GM12878 (cell line): Measurements from ENCODE around the gene DLG1. TPM values are rescaled to one million over a fixed set of nuclear protein-coding genes. Genes with fewer than 3 reads are reported as not detected.

Experiments used
- ATF7 ChIP-seq: fragments of 450-650 bp; IDR thresholded peaks from 2 replicates; pipeline ENCODE4 v1.6.1; 2016; ENCODE audit warnings: low read depth, mild to moderate bottlenecking
- BACH1 ChIP-seq: fragments of 450-650 bp; IDR thresholded peaks from 2 replicates; pipeline ENCODE4 v1.6.1; 2017; ENCODE audit warnings: mild to moderate bottlenecking, borderline replicate concordance
- MEF2B ChIP-seq: fragments of 450-650 bp; IDR thresholded peaks from 2 replicates; pipeline ENCODE4 v1.6.1; 2018; ENCODE audit warnings: mild to moderate bottlenecking, moderate library complexity; ENCODE audit not compliant: partially characterized antibody, poor library complexity, severe bottlenecking
- POU2F2 ChIP-seq: IDR thresholded peaks from 3 replicates; pipeline ENCODE4 v1.6.1; 2011; ENCODE audit warnings: low read depth, mild to moderate bottlenecking, low read length, borderline replicate concordance
- SMAD5 ChIP-seq: IDR thresholded peaks from 2 replicates; pipeline ENCODE4 v1.6.1; 2016; ENCODE audit warnings: antibody characterized with exemption, low read depth
- TARDBP ChIP-seq: IDR thresholded peaks from 2 replicates; pipeline ENCODE4 v1.6.1; 2016; ENCODE audit warnings: borderline replicate concordance
- polyA plus RNA-seq, 11 experiments: library from polyadenylated mRNA; depleted of rRNA in 4 of 11; unstranded in 6 of 11; stranded (reverse) in 5 of 11; fragments of >200 nt; fragmentation: Nextera tagmentation in 4 of 11; fragmentation: Illumina TruSeq in 1 of 11; extraction: Ambion mirVana in 4 of 11; extraction: Trizol in 1 of 11; gene quantifications; 1 replicate in 1 of 11; 2 replicates in 10 of 11; pipeline versions ENCODE4 v1.2.1 to v1.2.3, GENCODE V29; 2011 to 2016; ENCODE audit warnings: inconsistent platforms in 2 of 11, missing spikeins in 2 of 11, low read depth in 1 of 11
- total RNA-seq, 4 experiments: library from RNA; depleted of rRNA in 3 of 4; stranded (reverse); fragments of >200 nt in 3 of 4; fragmentation: Illumina TruSeq in 1 of 4; extraction: Trizol in 1 of 4; gene quantifications; 2 replicates each; pipeline versions ENCODE4 v1.2.1 to v1.2.3, GENCODE V29; 2013 to 2021
- TF ChIP-seq, protein P1 (sequence below): fragments of 450-650 bp; IDR thresholded peaks from 2 replicates; pipeline ENCODE4 v1.6.1; 2017; ENCODE audit warnings: low read depth, mild to moderate bottlenecking, moderate library complexity
- TF ChIP-seq, protein P2 (sequence below): IDR thresholded peaks from 2 replicates; pipeline ENCODE4 v1.6.1; 2011; ENCODE audit warnings: low read depth, mild to moderate bottlenecking, low read length, moderate library complexity, borderline replicate concordance; ENCODE audit errors: extremely low read depth

Gene DLG1
- total and polyA plus RNA-seq, 10 of the 15 experiments (the other 5 are each of a cell fraction or from before 2014, with no cell fraction given) = 9.2 to 63.1 (median 40.1) TPM

DNA sequence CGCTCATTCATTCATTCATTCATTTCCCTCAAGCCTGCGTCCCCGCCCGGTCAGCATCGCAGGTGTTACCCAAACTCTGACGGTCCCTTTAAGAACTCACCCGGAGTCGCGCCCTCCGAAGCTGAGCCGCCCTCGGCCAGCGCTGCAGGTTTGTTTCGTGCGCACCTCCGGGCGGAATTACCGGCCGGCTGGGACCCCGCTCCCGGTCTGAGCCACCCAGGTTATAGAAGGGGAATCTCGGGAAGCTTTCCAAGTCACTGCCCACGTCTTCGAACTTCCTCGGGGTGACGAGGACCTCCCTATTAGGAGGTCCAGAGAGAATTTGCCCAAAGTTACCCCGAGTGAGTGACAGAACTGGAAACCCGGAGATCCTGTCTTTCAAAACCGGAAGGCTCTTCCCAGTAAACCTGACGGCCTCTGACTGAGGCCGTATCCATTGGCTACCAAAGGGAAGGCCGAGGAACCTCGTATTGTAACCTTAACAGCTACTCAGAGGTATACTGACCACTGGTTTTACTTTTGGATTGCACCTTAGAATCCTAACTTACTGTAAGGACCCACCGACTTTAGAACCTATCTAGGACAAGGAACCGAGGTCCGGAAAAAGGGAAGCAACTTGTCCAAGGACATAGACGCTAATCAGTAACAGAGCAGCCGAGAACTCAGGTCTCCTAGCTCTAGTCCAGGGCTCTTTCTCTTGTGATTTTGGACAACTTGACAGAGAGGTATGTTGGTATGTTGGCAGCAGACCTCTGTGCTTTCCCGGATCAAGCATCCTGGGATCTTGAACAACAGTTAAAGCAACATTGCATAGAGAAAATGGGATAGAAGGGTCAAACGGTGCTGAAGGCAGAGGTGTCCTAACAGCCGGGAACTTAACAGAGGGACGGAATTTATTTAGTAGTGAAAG is 788 bp upstream of the DLG1 start (continued):
- TF ChIP-seq, protein P1, sequence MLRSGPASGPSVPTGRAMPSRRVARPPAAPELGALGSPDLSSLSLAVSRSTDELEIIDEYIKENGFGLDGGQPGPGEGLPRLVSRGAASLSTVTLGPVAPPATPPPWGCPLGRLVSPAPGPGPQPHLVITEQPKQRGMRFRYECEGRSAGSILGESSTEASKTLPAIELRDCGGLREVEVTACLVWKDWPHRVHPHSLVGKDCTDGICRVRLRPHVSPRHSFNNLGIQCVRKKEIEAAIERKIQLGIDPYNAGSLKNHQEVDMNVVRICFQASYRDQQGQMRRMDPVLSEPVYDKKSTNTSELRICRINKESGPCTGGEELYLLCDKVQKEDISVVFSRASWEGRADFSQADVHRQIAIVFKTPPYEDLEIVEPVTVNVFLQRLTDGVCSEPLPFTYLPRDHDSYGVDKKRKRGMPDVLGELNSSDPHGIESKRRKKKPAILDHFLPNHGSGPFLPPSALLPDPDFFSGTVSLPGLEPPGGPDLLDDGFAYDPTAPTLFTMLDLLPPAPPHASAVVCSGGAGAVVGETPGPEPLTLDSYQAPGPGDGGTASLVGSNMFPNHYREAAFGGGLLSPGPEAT = no peak
- TF ChIP-seq, protein P2, sequence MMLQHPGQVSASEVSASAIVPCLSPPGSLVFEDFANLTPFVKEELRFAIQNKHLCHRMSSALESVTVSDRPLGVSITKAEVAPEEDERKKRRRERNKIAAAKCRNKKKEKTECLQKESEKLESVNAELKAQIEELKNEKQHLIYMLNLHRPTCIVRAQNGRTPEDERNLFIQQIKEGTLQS = no peak
- no peak for TF ChIP-seq TARDBP
- TF ChIP-seq BACH1 = no peak
- TF ChIP-seq POU2F2 = no peak
- TF ChIP-seq ATF7 = no peak
- TF ChIP-seq SMAD5 = no peak
- no peak for TF ChIP-seq MEF2B
- TF ChIP-seq, all 136 proteins: peak for 3
